Stimulated activated naive B cell treated with anti-CD40 and anti-IgM and Interleukin-4, amounts not matched to agents 10 μg/mL and 1 μg/mL and 100 μg/mL, for 72 hours (primary cell): ENCODE results near the gene LZTS3.

Source experiments
- ATAC-seq, 2 donors: fragments of 150-1000 bp; cut with Tn5 transposase; replicated peaks; 2 replicates each; pipeline ENCODE4 v1.10.0; 2021; ENCODE audit warnings: moderate library complexity in 1 of 2
- DNase-seq: peaks from one replicate; pipeline ENCODE4 v3.0.0; 2021
- H3K27ac Mint-ChIP-seq: one replicate; pipeline ENCODE4 v1.8.0; 2022; ENCODE audit warnings: mild to moderate bottlenecking, mixed read lengths
- H3K27me3 Mint-ChIP-seq, 2 donors: one replicate each; pipeline ENCODE4 v1.8.0; 2022; ENCODE audit warnings: mixed read lengths in 2 of 2
- H3K36me3 Mint-ChIP-seq, 2 donors: one replicate each; pipeline ENCODE4 v1.8.0; 2022; ENCODE audit warnings: mixed read lengths in 2 of 2, mild to moderate bottlenecking in 1 of 2
- H3K4me1 Mint-ChIP-seq, 2 donors: one replicate each; pipeline ENCODE4 v1.8.0; 2022; ENCODE audit warnings: mixed read lengths in 2 of 2, mild to moderate bottlenecking in 1 of 2
- H3K4me3 Mint-ChIP-seq, 2 donors: one replicate each; pipeline ENCODE4 v1.8.0; 2022; ENCODE audit warnings: mild to moderate bottlenecking in 2 of 2, mixed read lengths in 2 of 2, moderate library complexity in 1 of 2
- H3K9me3 Mint-ChIP-seq, 2 donors: one replicate each; pipeline ENCODE4 v1.8.0; 2022; ENCODE audit warnings: mixed read lengths in 2 of 2, mild to moderate bottlenecking in 1 of 2

The LZTS3 gene

GRCh38 chr20:3181270-3181669, 7.9 kb upstream of the LZTS3 start:
- H3K27me3 Mint-ChIP-seq = no peaks in the 10 kb centered on the region
- H3K4me1 Mint-ChIP-seq = peaks cover 0 to 2% of the 10 kb centered on the region in 2 donors
- no peaks in the 10 kb centered on the region for H3K9me3 Mint-ChIP-seq
- no peak overlapping the region for H3K27ac Mint-ChIP-seq
- no peak for ATAC-seq
- H3K4me3 Mint-ChIP-seq = no peak overlapping the region
- DNase-seq = no peak
- peaks cover 8 to 9% of the 10 kb centered on the region in 2 donors for H3K36me3 Mint-ChIP-seq

GRCh38 chr20:3180319-3180718, 7.0 kb upstream of the LZTS3 start:
- DNase-seq = no peak
- ATAC-seq = no peak
- Mint-ChIP-seq H3K4me1 (peaks cover 0 to 2% of the 10 kb centered on the region in 2 donors), H3K27me3 (peaks cover 3 to 4% of the 10 kb centered on the region in 2 donors), H3K27ac (no peak overlapping the region), H3K9me3 (no peaks in the 10 kb centered on the region), H3K4me3 (no peak overlapping the region), H3K36me3 (peaks cover 9 to 11% of the 10 kb centered on the region in 2 donors)

- peaks cover 19% of the 10 kb centered on the region in 2 donors for H3K27me3 Mint-ChIP-seq
- H3K36me3 Mint-ChIP-seq = peaks cover 5 to 12% of the 10 kb centered on the region in 2 donors
- H3K27ac Mint-ChIP-seq = no peak overlapping the region
- no peak overlapping the region for H3K4me3 Mint-ChIP-seq
- peaks cover 6 to 15% of the 10 kb centered on the region in 2 donors for H3K4me1 Mint-ChIP-seq
- H3K9me3 Mint-ChIP-seq = no peaks in the 10 kb centered on the region
- ATAC-seq (no peak), DNase-seq (no peak)
These were observed 4.6 kb upstream of the LZTS3 start for GRCh38 chr20:3177746-3178485.

GRCh38 chr20:3175270-3175669, 1.9 kb upstream of the LZTS3 start:
- Mint-ChIP-seq H3K9me3 (no peaks in the 10 kb centered on the region), H3K36me3 (peaks cover 4 to 11% of the 10 kb centered on the region in 2 donors), H3K4me1 (peaks cover 9 to 23% of the 10 kb centered on the region in 2 donors), H3K4me3 (no peak overlapping the region), H3K27me3 (peaks cover 31 to 35% of the 10 kb centered on the region in 2 donors), H3K27ac (no peak overlapping the region)
- DNase-seq = no peak
- ATAC-seq = no peak

GRCh38 chr20:3174442-3175261, 1.3 kb upstream of the LZTS3 start:
- DNase-seq (no peak), ATAC-seq (no peak)
- H3K27ac Mint-ChIP-seq = no peak overlapping the region
- no peaks in the 10 kb centered on the region for H3K9me3 Mint-ChIP-seq
- H3K27me3 Mint-ChIP-seq = peaks cover 35 to 40% of the 10 kb centered on the region in 2 donors
- peaks cover 4 to 8% of the 10 kb centered on the region in 2 donors for H3K36me3 Mint-ChIP-seq
- H3K4me1 Mint-ChIP-seq = peaks cover 9 to 23% of the 10 kb centered on the region in 2 donors
- peak overlapping the region; percentile 89 to 92 for H3K4me3 Mint-ChIP-seq

GRCh38 chr20:3173610-3174441, 477 bp upstream of the LZTS3 start:
- peak overlapping the region; percentile 89 to 92 for H3K4me3 Mint-ChIP-seq
- peak overlapping the region; percentile 86 for H3K27ac Mint-ChIP-seq
- H3K9me3 Mint-ChIP-seq = no peaks in the 10 kb centered on the region
- H3K36me3 Mint-ChIP-seq = peaks cover 4 to 8% of the 10 kb centered on the region in 2 donors
- peak; percentile 71 for DNase-seq
- peak; percentile 92 to 95 for ATAC-seq
- H3K27me3 Mint-ChIP-seq = peaks cover 41 to 48% of the 10 kb centered on the region in 2 donors
- H3K4me1 Mint-ChIP-seq = peaks cover 9 to 23% of the 10 kb centered on the region in 2 donors

- H3K4me1 Mint-ChIP-seq = peaks cover 12 to 30% of the 10 kb centered on the region in 2 donors
- ATAC-seq (no peak), DNase-seq (no peak)
- peak overlapping the region; percentile 38 for H3K27ac Mint-ChIP-seq
- H3K36me3 Mint-ChIP-seq = peaks cover 0 to 4% of the 10 kb centered on the region in 2 donors
- peak overlapping the region; percentile 80 to 83 for H3K4me3 Mint-ChIP-seq
- H3K27me3 Mint-ChIP-seq = peaks cover 50 to 60% of the 10 kb centered on the region in 2 donors
- H3K9me3 Mint-ChIP-seq = no peaks in the 10 kb centered on the region
These were observed 1.0 kb downstream of the LZTS3 start for GRCh38 chr20:3172126-3172932.

GRCh38 chr20:3171391-3172125, 1.8 kb downstream of the LZTS3 start:
- Mint-ChIP-seq H3K4me3 (no peak overlapping the region), H3K9me3 (no peaks in the 10 kb centered on the region), H3K27ac (no peak overlapping the region), H3K4me1 (peaks cover 12 to 30% of the 10 kb centered on the region in 2 donors), H3K27me3 (peaks cover 53 to 68% of the 10 kb centered on the region in 2 donors), H3K36me3 (peaks cover 0 to 4% of the 10 kb centered on the region in 2 donors)
- ATAC-seq (no peak), DNase-seq (no peak)

GRCh38 chr20:3168829-3169590, 4.3 kb downstream of the LZTS3 start:
- H3K4me3 Mint-ChIP-seq = peak overlapping the region in 1 of 2 donors; percentile 23

GRCh38 chr20:3168079-3168828, 5.1 kb downstream of the LZTS3 start:
- Mint-ChIP-seq H3K27me3 (peaks cover 46 to 72% of the 10 kb centered on the region in 2 donors), H3K27ac (no peak overlapping the region), H3K9me3 (no peaks in the 10 kb centered on the region), H3K4me1 (peaks cover 8 to 22% of the 10 kb centered on the region in 2 donors), H3K4me3 (peak overlapping the region; percentile 3 to 23), H3K36me3 (no peaks in the 10 kb centered on the region)
- ATAC-seq = no peak
- no peak for DNase-seq

More at GRCh38 chr20:3168829-3169590, 4.3 kb downstream of the LZTS3 start:
- Mint-ChIP-seq H3K27ac (no peak overlapping the region), H3K4me1 (peaks cover 8 to 28% of the 10 kb centered on the region in 2 donors), H3K27me3 (peaks cover 47 to 72% of the 10 kb centered on the region in 2 donors), H3K9me3 (no peaks in the 10 kb centered on the region), H3K36me3 (no peaks in the 10 kb centered on the region)
- ATAC-seq = no peak
- DNase-seq = no peak

GRCh38 chr20:3167738-3168078, 5.6 kb downstream of the LZTS3 start:
- H3K9me3 Mint-ChIP-seq = no peaks in the 10 kb centered on the region
- H3K4me1 Mint-ChIP-seq = peaks cover 8 to 21% of the 10 kb centered on the region in 2 donors
- H3K27me3 Mint-ChIP-seq = peaks cover 48 to 72% of the 10 kb centered on the region in 2 donors
- H3K4me3 Mint-ChIP-seq = no peak overlapping the region
- no peak for DNase-seq
- no peak overlapping the region for H3K27ac Mint-ChIP-seq
- no peak for ATAC-seq
- H3K36me3 Mint-ChIP-seq = no peaks in the 10 kb centered on the region

GRCh38 chr20:3166913-3167342, 6.4 kb downstream of the LZTS3 start:
- Mint-ChIP-seq H3K27ac (no peak overlapping the region), H3K9me3 (no peaks in the 10 kb centered on the region), H3K27me3 (peaks cover 41 to 64% of the 10 kb centered on the region in 2 donors), H3K4me1 (peaks cover 4 to 14% of the 10 kb centered on the region in 2 donors), H3K36me3 (no peaks in the 10 kb centered on the region), H3K4me3 (no peak overlapping the region)
- DNase-seq (no peak), ATAC-seq (no peak)
